Activated CD8-positive, alpha-beta memory T cell treated with anti-CD3 and anti-CD28 coated beads, Interleukin-2, amount 50 U/mL, for 1 hour (primary cell): ENCODE results near the gene TXN2.
"Not testable (repeated sequence)": the region's sequence is repeated elsewhere in the genome, so short reads cannot be mapped to it uniquely, and the experiment has no call there.

Experiments
- DNase-seq: peaks from one replicate; pipeline ENCODE4 v3.0.0-alpha.2; 2020; ENCODE audit errors: extremely low read depth

The TXN2 gene

DNA sequence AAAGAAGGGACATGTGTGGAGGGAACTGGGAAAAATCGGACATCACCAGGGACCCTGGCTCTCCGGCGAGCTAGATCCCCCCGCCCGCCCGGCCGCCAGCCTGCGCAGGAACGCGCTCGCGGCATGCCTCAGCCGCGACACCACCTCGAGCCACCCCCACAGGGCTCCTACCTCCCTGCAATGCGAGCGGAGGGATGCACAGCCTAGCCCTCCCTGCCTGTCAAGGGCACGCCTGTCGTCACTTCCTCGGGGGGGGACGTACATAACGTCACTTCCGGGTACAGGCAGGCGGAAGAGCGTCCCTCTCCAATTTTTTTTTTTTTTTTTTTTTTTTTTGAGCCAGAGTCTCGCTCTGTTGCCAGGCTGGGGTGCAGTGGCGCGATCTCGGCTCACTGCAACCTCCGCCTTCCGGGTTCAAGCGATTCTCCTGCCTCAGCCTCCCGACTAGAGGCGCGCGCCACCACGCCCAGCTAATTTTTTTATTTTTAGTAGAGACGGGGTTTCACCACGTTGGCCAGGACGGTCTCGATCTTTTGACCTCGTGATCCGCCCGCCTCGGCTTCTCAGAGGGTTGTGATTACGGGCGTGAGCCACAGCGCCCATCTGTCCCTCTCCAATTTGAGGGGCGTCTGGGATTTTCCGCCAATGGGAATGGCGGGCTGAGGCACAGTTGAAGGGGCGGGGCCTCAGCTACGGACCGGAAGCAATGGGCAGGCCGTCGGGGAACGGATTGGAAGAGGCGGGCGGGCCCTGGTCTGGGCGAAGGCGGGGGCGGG is at the start of gene TXN2:
TXN2 (minus strand) TSS at position 248 of the 776 bp plus-strand sequence. CDS start 803 bp downstream, outside the sequence.
- DNase-seq = peak; percentile 86

- peak; percentile 97 for DNase-seq
Observed at GRCh38 chr22:36528795-36529751, 47.6 kb upstream of the TXN2 start, which contains the start of gene EIF3D. Gene EIF3D (minus strand): TSS chr22:36529166. CDS start chr22:36526121, 3,045 bp downstream.

DNA sequence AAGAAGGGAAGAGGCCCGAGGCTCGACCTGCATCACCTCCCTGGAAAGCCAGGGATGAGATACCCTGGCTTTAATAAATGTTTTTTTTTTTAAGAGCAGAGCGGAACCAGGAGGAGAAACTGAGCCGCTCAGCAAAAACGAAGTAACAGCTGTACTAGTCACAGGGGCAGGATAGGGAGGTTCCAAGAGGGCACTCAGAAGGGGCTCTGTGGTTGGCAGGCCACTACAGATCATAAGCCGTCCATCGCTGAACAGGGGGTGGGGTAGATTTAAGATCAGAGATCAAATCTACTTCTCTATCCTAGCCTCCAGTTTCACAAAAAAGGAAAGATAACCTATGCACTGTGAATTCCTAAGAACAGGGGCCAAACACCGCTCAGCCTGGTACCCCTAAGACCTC is 46.9 kb upstream of the TXN2 start:
- DNase-seq = no peak

- DNase-seq = no peak
Observed at GRCh38 chr22:36522662-36523061, 41.2 kb upstream of the TXN2 start.

DNA sequence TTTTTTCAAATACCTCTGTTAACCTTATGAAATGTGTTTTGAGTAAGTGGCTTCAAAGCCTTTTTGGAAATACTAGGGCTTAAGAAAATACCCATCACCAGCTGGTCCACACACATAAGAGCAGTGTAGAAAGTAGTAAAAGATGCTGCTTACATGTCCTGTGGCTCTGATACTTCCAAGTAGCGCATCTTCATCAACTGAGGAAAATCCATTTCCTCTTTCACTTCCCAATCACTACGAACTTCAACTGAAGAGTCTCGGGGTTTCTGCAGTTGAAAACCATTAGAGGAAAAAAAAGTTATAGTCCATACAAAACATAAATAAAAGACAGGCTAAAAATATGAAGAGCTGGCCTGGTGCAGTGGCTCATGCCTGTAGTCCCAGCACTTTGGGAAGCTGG is 39.0 kb upstream of the TXN2 start:
- DNase-seq = no peak

DNA sequence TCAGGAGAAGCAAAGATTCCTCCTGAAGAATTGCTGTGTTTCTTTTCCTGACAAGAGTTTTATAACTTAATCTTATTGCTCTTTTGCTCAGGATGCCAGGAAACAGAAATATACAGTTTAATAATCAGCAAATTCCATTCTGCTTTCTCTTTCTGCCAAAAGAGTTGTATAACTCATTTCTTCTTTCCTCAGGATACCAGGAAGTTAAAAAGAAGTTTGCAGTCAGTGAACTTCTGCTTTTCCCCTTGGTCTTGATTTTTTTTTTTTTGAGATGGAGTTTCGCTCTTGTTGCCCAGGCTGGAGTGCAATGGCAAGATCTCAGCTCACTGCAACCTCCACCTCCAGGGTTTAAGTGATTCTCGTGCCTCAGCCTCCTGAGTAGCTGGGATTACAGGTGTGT is 38.5 kb upstream of the TXN2 start:
- DNase-seq = not testable (repeated sequence)

- no peak for DNase-seq
Observed at GRCh38 chr22:36514766-36515165, 33.3 kb upstream of the TXN2 start.

- DNase-seq = no peak
Observed at GRCh38 chr22:36512991-36513390, 31.6 kb upstream of the TXN2 start.

DNA sequence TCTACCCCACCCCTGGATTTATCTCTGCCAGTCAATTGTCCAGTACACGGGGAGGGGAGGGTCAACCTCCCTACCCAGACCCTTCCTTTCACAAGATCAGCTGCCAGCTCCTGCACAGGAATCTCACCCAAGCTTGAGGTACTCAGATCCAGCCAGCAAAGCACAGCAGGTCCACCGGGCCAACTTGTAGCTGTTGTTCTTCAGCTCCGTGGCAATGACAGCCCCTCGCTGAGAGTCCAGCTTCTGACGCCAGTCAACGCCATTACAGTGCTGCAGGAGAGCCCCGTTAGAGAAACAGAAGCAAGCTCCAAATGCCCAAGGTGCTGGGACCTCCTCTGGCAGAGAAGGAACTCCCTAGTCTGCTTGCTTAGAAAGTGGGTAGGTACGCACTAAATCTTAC is 30.9 kb upstream of the TXN2 start:
- DNase-seq = no peak

DNA sequence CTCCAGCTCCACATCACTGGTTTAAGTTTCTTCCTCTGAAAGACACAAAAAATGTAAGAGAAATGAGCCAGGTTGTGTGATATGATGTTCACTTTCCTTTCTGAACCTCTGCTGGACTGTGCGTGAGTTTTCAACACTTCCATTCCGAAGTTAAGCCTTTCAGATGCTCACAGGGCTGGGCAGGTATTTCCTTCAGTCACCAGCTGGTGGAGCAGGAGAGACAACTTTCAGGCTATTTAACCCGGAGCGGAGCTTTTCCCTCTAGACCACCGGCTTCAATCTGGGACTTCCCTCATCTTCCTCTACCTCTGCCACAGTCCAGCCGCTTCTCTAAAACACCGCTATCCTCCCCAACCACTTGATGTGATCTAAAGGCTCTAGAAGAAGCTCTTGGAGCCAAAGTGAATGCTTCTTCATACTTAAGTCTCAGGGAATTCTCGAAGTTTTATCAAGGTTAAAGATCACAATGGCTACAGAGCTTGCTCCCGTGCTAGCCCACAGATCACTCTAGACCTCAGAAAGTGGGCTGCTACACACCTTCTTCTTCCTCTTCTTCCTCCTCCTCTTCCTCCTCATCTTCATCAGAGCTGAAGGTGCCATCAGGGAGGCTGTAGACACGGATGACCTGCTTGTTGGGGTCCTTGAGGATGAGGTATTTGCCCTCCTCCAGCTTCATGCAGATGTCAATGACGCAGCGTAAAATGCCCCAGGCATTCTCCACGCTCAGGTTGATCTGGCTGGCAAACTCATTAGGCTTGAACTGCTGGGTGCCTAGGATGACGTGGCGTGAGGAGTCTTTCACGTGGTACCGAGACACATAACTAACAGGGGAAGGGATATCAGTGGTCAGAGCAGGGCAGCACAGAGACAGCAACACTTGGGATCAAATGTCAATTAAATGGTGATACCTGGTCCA is 29.8 kb upstream of the TXN2 start:
- DNase-seq = no peak

GRCh38 chr22:36510384-36510783 is 28.9 kb upstream of the TXN2 start:
- DNase-seq = no peak

DNA sequence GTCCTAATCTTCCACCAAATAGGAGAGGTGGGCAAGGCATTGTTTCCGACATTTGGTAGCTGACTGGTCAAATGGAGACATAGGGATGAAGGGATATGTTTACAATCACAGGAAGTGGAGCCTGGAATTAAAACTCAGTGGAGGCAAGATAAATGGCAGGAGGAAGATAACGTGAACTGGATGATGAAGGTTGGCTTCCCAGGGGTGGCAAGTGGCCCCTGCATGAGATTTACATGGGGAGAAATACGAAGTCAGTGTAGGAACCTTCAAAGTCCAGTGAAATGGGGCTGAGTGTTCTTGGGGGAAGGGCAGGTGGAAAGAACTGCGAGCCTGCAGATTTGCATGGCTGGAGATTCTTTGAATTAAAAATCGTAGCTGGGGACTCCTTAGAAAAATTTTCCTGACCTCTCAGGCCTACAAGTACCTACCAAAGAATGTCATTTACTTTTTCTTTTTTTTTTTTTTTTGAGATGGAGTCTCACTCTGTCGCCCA is 26.1 kb upstream of the TXN2 start:
- DNase-seq = no peak

- peak; percentile 59 for DNase-seq
Observed at GRCh38 chr22:36506637-36507517, 25.4 kb upstream of the TXN2 start, which contains the start of gene FOXRED2. Gene FOXRED2 (minus strand): TSS chr22:36507040. CDS start chr22:36506422, 618 bp downstream.

GRCh38 chr22:36505998-36506635 is 24.7 kb upstream of the TXN2 start:
- no peak for DNase-seq

- no peak for DNase-seq
Observed at GRCh38 chr22:36497910-36498665, 16.6 kb upstream of the TXN2 start.

DNA sequence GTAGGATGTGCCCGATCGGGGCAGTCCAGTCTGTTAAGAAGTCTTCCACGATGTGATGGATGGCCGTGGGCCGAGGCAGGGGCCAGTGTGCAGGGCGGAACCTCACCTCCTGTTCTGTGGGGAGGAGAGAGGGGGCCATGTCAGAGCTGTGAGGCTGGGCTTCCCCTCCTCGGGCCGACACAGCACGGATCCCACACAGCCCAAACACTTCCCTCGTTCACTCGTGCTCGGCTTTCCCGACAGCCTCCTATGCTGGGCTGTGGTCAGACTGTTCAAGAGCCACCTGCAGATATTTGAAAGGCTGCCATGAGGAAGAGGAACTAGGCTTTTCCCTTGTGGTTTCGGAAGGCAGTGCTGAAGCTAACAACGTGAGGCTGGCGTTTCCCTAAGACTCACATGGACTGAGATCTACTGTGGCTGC is 12.3 kb upstream of the TXN2 start:
- no peak for DNase-seq

DNA sequence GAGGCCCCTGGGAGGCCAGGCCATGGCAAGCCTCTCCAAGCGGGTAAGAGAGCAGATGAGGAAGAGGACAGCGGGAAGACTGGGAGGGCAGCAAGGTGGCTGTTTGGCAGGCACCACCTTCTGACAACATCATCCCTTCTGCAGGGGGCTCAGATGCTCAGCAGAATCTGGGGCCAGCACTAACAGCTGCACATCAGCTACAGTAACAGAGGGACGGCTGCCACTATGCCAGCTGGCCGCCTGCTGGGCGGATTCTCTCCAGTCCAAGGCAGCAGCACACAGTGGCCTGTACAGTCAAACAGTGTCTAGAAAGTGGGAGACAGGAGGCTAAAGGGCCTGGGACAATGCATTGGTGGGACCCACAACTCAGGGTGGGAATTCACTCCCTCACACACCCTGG is 10.7 kb upstream of the TXN2 start:
- DNase-seq = no peak

- DNase-seq = no peak
Observed at GRCh38 chr22:36491155-36491554, 9.7 kb upstream of the TXN2 start.
